HL-60/S4 (cell line): ENCODE results near the gene HS1BP3.

Experiments used
- in situ Hi-C: fragments of 300-500 bp; cut with MboI; formaldehyde crosslinking; loops from 2 replicates; pipeline ENCODE4 v1.14.3; 2022; ENCODE audit warnings: low sequenced_read_pairs

HS1BP3 gene, protein sequence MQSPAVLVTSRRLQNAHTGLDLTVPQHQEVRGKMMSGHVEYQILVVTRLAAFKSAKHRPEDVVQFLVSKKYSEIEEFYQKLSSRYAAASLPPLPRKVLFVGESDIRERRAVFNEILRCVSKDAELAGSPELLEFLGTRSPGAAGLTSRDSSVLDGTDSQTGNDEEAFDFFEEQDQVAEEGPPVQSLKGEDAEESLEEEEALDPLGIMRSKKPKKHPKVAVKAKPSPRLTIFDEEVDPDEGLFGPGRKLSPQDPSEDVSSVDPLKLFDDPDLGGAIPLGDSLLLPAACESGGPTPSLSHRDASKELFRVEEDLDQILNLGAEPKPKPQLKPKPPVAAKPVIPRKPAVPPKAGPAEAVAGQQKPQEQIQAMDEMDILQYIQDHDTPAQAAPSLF

GRCh38 chr2:20650877-20651730 is at the start of gene HS1BP3:
TSS of gene HS1BP3 (minus strand) at chr2:20651098. CDS start at chr2:20651063, 35 bp downstream.
- in situ Hi-C loops = loop anchor here (25.0 kb wide), 3 partner anchors 311 to 661 kb away; no protein-coding TSS in a partner anchor

DNA sequence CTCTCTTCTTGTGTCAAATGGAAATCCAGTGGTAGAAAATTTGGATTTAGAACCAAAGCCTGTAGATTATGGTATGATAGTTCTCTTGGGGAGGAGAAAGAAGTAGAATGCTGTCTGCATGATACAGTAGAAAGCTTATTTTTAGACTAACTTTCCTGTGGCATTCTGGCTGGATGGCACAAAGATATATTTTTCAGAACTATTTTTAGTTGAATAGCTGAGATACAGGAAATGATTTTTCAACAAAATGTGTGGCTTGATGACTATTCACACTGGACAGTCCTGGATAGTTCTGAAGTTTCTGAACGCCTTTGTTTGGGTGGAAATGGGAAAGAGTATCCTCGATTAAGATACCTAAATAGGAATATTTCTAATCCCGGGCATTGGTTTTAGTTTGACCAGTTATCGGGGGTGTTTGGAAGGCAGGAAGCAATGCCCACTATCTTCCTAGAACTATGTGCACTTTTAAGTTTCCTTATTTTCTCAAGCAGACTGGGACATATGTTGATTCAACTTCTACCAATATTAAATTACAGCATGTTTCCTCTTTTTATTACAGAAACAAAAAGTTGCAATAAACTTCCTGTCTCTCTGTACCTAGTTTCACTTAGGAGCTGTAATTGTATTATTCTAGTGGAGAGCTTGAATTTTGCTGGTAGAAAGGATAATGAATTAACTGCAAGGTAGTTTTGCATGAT is 48.2 kb upstream of the HS1BP3 start:
- in situ Hi-C loops = no loop called here

GRCh38 chr2:20697322-20697934 is 46.5 kb upstream of the HS1BP3 start:
- in situ Hi-C loops = no loop called here

GRCh38 chr2:20696366-20696765 is 45.5 kb upstream of the HS1BP3 start:
- in situ Hi-C loops = no loop called here

- in situ Hi-C loops = no loop called here
Measured at GRCh38 chr2:20693317-20693716, 42.4 kb upstream of the HS1BP3 start.

GRCh38 chr2:20692081-20692480 is 41.2 kb upstream of the HS1BP3 start:
- in situ Hi-C loops = no loop called here

DNA sequence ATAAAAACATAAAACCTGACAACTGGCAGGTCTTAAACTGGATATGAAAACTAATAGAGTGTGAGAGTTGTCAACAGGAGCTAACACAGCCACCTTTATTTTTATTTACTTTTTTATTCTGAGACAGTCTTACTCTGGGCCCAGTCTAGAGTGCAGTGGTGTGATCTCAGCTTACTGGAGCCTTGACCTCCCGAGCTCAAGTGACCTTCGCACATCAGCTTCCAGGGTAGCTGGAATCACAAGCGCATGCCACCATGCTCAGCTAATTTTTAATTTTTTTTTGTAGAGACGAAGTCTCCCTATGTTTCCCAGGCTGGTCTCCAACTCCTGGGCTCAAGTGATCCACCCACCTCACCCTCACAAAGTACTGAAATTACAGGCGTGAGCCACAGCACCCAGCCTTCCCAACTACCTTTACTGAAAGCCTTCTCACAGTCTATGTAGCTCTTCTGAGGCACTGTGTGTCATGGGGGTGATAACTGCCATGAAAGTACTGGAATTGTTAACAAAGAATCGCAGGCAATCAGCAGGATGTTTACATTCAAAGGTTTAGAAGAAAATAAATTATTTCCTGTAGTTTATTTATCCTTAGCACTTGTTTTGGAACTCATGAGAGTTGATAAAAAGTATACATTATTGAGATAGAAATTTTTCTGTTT is 40.3 kb upstream of the HS1BP3 start:
- in situ Hi-C loops = no loop called here

- in situ Hi-C loops = no loop called here
Measured at GRCh38 chr2:20689428-20690264, 38.7 kb upstream of the HS1BP3 start.

GRCh38 chr2:20687260-20687832 is 36.4 kb upstream of the HS1BP3 start:
- in situ Hi-C loops = no loop called here

DNA sequence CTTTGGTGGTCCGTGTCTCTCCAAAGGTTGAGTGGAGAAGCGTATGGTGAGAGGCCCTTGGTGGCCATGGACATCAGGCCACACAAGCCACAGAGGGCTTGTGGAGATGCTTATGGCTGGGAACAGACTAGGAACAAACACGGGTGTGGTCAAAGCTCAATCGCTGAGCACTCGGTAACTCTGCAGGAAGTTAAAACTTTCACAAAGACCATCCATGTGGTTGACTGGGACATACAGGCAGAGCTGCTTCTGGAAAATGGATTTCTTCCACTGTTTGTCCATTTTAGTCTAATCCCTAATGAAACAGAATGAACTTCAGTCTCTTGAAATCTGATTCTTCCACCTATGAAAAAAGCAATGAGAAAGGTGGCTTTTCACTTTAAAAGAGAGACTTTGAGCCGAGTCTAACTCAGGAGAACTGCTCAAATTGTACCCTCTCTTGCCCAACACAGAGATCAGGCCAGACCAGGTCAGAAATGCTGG is 33.7 kb upstream of the HS1BP3 start:
- in situ Hi-C loops = no loop called here

- in situ Hi-C loops = no loop called here
Measured at GRCh38 chr2:20682167-20682920, 31.4 kb upstream of the HS1BP3 start.

DNA sequence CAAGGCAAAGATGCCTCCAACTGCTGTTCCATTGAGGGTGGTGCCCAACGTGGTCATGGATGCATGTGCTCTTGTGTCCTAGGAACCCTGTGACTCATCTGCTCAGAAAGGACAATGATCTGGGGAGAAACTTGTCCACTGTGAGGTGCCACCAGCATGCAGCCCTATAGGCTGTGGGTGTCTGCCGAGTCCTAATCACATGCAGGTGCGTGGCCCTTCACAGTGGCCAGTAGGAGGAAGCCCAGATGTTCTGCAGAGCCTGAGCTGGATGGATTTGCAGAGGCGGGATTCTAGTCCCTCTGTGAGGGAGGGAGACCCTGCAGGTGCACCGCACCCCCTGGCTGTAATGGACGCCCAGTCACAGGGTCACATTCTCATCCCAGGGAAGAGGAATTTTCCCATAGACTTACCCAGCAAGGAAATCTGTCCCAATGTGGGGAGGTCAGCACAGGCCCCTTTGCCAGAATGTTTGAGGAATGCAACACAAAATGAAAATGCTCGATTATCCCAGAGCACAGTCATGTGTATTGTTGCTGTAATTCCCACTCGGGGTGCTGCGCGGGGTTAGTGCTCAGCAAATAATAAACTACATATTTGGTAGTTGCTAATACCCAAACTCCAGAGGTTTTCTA is 30.0 kb upstream of the HS1BP3 start:
- in situ Hi-C loops = no loop called here

DNA sequence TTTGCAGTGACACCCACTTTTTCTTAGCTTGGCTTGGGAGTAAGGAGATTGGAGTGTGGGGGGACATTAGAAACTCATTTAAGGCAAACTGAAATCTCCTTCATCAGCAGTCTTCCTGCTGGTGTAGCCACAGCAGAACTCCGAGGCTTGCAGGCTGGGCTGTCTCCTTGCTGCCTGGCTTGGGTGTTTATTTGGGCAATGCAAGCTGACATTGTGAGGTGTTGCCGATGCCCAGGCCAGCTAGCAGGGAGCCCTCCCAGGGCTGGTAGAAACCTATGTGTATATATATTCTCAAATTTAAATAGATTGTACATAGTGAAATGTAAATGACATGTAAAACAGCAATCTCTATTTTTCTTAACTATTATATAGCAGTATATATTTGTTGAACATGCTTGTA is 27.9 kb upstream of the HS1BP3 start:
- in situ Hi-C loops = no loop called here

- in situ Hi-C loops = no loop called here
Measured at GRCh38 chr2:20678086-20678395, 27.1 kb upstream of the HS1BP3 start.

DNA sequence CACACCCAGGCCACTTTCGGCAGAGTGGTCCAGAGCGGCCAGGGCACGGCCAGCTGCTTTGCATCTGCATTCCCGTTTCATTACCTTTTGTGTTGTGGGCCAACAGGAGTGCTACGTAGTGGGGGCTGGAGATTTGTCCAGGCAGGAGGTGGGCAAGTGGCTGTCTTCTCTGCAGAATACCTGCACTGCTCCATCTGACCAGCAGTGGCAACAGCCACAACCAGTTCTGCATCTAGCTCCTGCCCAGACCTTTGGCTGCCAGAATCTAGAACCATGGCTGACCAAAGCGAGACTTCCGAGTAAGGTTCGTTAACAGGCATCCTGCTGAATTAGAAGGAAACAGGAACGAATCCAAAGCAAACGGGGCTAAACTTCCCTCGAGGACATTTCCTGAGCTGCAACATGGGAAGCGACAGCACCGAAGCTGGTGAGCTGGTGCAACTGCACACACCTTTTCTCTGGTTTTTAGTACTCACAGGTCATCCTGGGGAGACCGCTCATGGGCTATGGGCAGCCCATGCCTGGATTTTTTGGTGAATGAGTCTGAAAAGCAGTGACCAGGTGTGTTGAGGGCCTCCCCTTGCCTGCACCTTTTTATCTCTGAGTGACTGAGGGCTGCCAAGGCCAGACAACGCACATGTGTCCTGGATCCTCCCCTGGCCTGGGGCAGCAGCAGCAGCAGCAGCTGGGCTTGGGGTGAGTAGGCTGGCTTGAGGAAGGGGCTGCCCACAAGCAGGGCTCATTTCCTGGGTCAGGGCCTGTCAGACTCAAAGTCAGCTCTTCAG is 26.6 kb upstream of the HS1BP3 start:
- in situ Hi-C loops = no loop called here

DNA sequence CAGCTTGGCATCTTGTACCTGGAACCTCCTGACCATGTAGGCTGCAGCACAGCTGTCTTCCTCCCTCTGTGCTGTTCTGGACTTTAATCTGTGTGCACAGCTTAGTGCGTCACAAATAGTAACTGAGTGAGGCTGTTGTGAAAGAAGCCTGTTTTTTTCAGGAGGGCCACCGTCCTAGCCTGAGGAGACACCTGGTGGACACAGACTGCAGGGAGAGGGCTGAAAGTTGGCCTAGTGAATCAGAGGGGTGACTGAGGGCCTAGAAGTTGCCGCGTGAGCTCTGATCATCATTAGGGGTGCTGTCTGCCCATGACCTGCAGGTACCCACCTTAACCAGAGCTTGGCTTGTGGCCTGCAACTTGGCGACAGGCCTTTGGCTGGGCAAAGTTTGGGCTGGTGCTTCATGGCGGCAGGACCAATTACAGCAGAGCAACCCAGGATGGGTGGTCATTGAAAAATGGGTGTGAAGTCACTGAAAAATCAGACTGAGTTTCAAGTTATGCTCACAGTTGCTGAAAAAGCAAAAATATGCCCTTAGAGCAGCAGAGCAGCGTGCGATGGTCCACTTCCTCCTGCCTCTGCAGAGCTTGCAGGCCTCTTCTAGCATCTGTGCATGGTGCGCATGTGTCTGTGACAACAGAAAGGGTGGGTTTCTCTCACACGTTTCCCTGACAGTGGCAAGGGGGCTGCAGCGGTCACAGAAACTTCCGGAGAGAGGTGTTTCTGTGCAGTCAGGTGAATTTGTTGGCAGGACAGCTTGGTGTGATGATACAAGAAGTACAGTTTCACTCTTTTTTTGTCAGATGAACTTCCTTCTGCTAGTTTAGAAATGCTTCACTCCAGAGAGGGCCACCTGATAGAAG is 25.7 kb upstream of the HS1BP3 start:
- in situ Hi-C loops = no loop called here
